ENCODE data around the gene APOBEC3C.

DNA sequence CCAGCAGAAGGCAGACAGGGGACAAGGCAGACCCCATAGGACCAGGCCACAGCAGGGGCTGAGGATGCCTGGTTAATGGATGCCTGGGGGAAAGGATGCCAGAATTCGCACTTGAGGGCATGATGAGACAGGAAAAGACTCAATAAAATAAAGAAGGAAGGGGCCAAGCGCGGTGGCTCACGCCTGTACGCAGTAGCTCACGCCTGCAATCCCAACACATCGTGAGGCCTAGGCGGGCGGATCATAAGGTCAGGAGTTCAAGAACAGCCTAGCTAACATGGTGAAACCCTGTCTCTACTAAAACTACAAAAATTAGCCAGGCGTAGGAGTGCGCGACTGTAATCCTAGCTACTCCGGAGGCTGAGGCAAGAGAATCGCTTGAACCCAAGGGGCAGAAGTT is 16.6 kb downstream of the APOBEC3C start:
- TF ChIP-seq CTCF (IDR thresholded peaks at IDR 0.05) = no peak
- no peak for TF ChIP-seq POLR2A (IDR thresholded peaks at IDR 0.05)

Data from thyroid gland (tissue), 4 donors.